Astrocyte of the spinal cord (primary cell): ENCODE measurements around the gene CREBL2.
"Not testable (repeated sequence)": the region's sequence is repeated elsewhere in the genome, so short reads cannot be mapped to it uniquely, and the experiment has no call there.

Source experiments
- DNase-seq: peaks from one replicate; pipeline ENCODE4 v3.0.0; 2011; ENCODE audit warnings: low read depth, low spot score
- H3K4me3 ChIP-seq: 2 replicates; pipeline ENCODE4 v1.5.1; 2011; ENCODE audit warnings: low read depth, mild to moderate bottlenecking, low read length, moderate library complexity
- CTCF ChIP-seq: IDR thresholded peaks from 2 replicates; pipeline ENCODE4 v1.5.1; 2012; ENCODE audit warnings: low read depth, mild to moderate bottlenecking, low read length, inconsistent platforms
- in situ Hi-C: cut with HindIII; loops from 2 replicates; pipeline ENCODE4 v1.10.0; 2017; ENCODE audit warnings: low sequenced_read_pairs

Gene CREBL2

GRCh38 chr12:12648951-12649650, 37.4 kb downstream of the CREBL2 start:
- in situ Hi-C loops = no loop called here
- DNase-seq = no peak
- no peak for TF ChIP-seq CTCF
- H3K4me3 ChIP-seq = no peak overlapping the region

- TF ChIP-seq CTCF = no peak
- in situ Hi-C loops = no loop called here
- no peak overlapping the region for H3K4me3 ChIP-seq
- DNase-seq = no peak
These were observed 40.1 kb downstream of the CREBL2 start for GRCh38 chr12:12651752-12652151.

- DNase-seq, in situ Hi-C loops, H3K4me3 ChIP-seq: not testable (repeated sequence)
These were observed 41.0 kb downstream of the CREBL2 start for GRCh38 chr12:12652704-12653103.

- in situ Hi-C loops = no loop called here
- DNase-seq = no peak
- TF ChIP-seq CTCF = no peak
- H3K4me3 ChIP-seq = no peak overlapping the region
These were observed 42.2 kb downstream of the CREBL2 start for GRCh38 chr12:12653922-12654321.

DNA sequence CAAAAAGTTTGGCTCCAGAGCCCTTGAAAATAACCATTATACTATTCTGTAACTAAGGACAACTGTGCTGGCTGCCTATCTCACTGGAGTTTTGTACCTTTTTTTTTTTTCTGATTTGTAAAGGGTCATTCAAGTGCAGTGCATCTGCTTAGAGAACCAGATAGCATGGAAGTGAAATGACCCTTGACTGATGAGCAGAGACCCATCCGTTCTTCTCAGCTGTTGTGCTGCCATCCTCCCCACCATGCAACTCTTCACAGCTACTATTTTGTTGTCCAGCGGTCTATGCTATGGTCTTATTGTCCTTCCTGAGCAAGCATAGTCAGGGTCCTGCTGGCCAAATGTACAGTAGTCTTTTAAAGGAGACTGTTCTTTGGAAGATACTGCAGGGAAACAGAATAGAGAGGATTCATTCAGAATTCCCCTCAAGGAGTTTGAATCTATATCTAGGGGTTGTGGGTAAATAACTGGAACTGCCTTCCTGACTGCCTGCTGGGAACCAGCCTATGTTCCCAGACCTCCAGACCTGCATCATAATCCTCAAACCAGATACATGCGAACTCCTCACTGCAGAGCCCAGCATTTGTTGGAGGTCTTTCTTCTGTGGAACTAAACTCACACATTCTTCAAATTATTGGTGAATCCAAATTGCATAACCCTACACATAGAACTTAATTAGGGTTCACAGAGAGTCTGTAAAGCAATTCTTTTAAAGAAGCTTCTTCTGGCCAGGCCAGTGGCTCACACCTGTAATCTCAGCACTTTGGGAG, 43.2 kb downstream of the CREBL2 start:
- no peak for TF ChIP-seq CTCF
- no peak overlapping the region for H3K4me3 ChIP-seq
- in situ Hi-C loops = no loop called here
- DNase-seq = peak; percentile 6

DNA sequence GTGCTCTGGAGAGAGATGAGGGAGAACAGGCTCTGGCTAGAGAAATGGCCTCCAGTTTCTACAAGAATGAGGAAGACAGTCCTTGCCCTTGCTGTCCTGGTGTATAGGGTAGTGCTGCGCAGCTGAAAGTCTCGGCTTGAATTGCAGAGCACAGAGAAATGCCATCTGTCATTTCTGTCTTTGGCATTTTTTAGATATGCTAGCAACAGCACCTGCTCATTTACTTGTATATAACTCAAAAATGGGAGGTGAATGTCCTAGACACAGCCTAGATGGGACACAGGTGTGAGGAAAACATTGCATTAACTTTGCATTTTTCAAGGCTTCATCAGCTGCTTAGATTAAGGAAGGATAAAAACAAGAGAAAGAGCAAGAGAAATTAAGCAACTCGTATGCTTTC, 48.5 kb downstream of the CREBL2 start:
- TF ChIP-seq CTCF = no peak
- no peak for DNase-seq
- no peak overlapping the region for H3K4me3 ChIP-seq
- in situ Hi-C loops = no loop called here
